Coronary artery (tissue), 2 donors: ENCODE measurements around the gene DLX5.
A peak's percentile ranks its signal among the peaks of the same experiment; 100 is the strongest.

Experiments
- DNase-seq: peaks from one replicate; pipeline ENCODE4 v3.0.0-alpha.2; 2017; ENCODE audit warnings: low spot score
- H3K27ac ChIP-seq, 2 donors: fragments of 200-600 bp; sonication (generic); one replicate each; pipeline ENCODE4 v1.5.1; 2016 to 2019
- H3K4me3 ChIP-seq: fragments of 200-600 bp; sonication (generic); 2 replicates; pipeline ENCODE4 v1.5.1; 2016; ENCODE audit warnings: mild to moderate bottlenecking, moderate library complexity
- TF ChIP-seq, protein P1 (sequence below): fragments of 200-600 bp; sonication (generic); IDR thresholded peaks from one replicate; pipeline ENCODE4 v1.5.1; 2019; ENCODE audit warnings: antibody characterized with exemption

Gene DLX5

DNA sequence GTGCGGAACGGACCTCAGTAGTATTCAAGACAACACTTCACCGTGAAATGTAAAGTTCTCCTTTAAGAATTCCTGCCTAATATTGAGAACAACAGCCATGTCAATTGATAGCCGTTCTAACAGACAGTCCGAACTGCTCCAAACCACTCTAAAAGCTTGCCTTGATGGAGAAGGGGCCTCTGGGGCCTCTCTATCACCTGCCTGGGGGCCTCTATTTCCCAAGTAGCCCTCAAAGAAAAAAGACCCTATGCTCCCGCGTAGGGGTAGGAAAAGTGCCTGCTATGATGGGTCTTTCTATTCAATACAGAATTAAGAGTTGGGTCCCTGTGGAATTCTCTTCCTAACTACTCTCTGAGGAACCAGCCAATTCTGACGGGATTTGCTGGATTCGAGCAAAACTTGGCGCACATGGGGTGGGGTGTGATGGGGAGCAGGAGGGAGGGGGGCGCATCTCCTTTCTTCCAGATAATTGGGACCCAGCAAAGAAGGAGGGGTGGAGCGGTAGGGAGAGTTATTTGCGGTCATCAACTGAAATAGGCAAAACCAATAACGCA lies 27.6 kb downstream of the DLX5 start:
- DNase-seq = no peak
- TF ChIP-seq, protein P1, sequence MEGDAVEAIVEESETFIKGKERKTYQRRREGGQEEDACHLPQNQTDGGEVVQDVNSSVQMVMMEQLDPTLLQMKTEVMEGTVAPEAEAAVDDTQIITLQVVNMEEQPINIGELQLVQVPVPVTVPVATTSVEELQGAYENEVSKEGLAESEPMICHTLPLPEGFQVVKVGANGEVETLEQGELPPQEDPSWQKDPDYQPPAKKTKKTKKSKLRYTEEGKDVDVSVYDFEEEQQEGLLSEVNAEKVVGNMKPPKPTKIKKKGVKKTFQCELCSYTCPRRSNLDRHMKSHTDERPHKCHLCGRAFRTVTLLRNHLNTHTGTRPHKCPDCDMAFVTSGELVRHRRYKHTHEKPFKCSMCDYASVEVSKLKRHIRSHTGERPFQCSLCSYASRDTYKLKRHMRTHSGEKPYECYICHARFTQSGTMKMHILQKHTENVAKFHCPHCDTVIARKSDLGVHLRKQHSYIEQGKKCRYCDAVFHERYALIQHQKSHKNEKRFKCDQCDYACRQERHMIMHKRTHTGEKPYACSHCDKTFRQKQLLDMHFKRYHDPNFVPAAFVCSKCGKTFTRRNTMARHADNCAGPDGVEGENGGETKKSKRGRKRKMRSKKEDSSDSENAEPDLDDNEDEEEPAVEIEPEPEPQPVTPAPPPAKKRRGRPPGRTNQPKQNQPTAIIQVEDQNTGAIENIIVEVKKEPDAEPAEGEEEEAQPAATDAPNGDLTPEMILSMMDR = no peak
- Histone ChIP-seq H3K27ac (no peak overlapping the region), H3K4me3 (no peak overlapping the region)

DNA sequence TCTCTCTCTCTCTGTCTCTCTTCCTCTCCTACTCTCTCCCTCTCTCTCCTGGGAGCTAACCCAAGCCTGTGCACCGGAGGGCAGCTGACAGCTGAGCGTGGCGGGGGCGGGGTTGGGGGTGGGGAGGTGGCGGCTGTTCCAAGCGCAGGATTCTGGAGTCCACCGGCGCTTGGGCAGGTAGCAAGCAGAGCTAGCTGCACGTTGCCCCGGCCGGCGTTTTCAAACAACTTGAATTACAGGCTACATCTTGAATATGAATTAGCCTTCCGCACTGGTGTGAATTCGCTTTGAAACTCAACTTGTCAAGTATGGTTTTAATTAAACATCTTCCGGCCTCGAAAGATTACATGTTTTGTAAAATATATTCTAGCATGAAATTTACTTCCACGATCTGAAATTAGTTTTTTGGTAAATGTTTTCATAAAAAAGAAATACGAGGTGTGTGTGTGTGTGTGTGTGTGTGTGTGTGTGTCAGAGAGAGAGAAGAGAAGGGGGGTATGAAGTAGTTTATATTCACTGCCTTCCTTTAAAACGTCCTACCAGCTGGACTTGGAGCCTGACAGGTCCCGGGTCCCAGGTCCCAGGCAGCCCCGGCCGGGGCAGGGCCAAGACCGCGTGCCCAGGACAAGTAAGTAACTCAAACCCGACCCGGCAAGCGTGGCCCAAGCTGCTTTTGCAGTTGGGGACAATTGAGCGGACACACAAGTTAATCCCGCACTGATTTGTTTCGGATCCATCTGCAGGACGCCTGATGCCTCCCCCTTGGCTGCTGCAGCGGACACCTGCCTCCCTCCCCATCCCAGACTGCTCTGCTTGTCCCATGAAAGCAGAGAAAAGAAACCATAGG lies 28.3 kb downstream of the DLX5 start:
- DNase-seq = no peak
- TF ChIP-seq, protein P1 = no peak
- Histone ChIP-seq H3K27ac (no peak overlapping the region), H3K4me3 (no peak overlapping the region)

DNA sequence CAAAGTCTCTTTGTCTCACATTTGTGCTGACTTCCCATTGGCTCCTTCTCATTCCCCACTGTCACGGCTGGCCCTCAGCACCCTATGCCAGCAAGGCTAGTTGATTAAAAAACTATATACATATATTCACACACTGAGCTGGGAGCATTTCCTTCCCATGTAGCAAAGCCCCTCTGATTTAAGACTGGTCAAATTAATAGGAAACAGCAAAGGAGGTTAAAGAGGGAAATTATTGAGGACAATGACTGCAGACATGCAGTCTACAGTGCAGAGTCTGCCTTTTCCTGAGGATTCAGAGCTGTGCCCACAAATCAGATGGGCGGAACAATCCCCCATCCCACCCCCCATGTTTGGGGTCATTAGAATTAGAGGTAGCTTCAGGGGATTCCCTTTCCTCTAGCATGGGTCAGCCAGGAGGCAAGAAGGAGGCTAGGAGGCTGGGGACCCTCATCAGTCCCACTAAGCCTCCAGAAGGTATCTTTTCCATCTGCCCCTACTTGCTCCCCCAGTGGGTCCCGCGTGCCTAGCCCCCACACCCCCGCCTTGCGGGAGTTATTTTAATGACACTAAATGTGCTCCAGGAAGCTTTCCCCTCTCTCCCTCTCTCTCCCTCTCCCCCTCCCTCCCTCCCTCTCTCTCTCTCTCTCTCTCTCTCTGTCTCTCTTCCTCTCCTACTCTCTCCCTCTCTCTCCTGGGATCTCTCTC lies 29.1 kb downstream of the DLX5 start:
- DNase-seq = no peak

DNA sequence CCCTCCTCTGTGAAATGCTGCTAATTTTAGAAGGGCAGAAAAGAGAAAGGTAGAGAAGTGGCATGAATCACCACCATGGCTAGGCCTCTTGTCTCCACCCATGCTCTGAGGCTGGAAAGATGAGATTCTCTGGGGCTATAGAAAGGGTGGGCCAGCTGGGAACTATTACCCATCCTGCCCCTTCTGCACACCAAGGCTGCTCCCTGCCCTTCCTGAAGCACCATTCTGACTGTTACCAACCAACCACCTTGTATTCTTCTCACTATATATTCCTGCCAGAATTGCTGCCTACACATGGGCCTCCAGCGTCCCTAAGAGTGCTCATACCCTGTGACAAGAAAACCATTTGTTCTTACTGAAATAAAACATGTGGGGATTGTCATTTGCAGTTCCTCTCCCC lies 30.7 kb downstream of the DLX5 start:
- TF ChIP-seq, protein P1 = no peak
- H3K27ac ChIP-seq = no peak overlapping the region
- no peak overlapping the region for H3K4me3 ChIP-seq
- no peak for DNase-seq

More for the DNA sequence above, 29.1 kb downstream of the DLX5 start:
- Histone ChIP-seq H3K4me3 (no peak overlapping the region), H3K27ac (no peak overlapping the region)
- TF ChIP-seq, protein P1 = no peak

DNA sequence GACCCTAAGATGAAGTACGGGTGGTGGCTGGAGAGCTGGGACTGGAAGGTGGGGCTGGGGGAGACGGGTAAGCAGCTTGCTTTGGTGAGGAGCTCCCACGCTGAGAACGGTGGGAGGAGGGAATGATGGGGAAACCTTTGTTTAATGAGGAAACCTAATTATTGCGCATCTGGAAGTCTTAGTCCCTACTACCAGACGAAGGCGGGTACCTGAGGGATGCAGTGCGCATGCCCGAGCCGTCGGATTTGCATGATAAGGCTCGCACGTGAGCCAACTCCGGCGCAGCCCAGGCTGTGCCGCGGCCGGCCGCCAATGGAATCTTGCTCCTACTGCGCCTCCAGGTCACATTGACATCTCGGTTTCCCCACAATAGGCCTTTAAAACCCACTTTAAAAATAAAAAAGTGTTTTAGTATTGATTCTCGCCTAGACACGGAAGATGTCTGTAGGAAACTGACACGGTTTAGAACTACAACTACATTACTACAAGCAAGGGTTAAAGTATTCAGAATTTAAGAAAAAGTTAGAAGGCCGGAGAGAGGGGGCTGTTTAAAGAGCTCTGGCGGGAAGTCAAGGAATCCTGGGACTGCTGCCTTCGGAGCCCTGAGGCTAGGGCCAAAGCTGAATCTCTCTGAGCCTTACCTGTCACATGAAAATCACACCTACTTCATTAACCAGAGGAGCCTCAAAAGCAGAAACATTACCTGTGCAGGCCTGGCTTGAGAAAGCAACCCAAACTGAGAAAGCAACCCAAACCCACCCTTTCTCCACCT lies 31.4 kb downstream of the DLX5 start:
- TF ChIP-seq, protein P1 = no peak
- H3K4me3 ChIP-seq = peak overlapping the region; percentile 17

DNA sequence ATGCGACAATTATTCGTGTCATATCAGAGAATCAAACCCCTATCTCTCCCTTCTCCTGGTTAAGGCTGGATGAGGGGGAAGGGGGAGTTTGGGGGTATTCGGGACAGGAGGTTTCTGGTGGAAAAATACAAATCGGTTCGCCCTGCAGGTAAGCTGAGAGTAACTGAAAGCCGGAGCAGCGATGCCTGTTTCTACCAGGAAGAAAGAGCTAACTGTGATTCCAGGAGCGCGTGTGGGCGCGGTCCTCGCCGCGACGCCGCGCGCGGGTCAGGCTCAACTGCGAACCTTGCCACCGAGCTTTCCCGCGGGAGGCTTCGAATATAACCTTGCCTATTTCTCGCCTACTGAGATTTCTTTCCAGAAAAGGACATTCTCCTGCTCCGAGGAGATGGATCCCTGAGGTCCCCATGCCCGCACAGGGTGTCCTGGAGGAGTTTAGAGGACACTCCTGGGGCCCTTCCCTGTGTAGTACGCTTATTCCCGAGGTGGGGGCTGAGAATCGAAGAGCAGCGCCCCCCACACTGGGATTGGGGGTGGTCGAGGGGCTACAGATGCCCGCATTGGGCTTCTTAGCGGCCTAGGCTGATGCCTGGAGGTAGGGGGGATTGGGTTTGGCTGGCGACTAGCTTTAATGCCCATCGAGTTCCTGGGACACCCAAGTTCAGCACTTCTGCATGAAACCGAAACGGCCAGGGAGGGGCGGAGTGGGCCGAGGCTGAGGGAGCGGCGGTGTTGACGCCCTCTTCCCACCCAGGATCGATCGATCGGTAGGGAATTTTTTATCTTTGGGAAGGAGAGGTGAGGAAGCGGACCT lies 32.2 kb downstream of the DLX5 start:
- DNase-seq = no peak
- TF ChIP-seq, protein P1 = no peak
- H3K27ac ChIP-seq = no peak overlapping the region
- peak overlapping the region; percentile 17 for H3K4me3 ChIP-seq

More for the DNA sequence above, 31.4 kb downstream of the DLX5 start:
- no peak overlapping the region for H3K27ac ChIP-seq
- no peak for DNase-seq
